Measurements from ENCODE around the gene CD48.
A peak's percentile ranks its signal among the peaks of the same experiment; 100 is the strongest.

Gene CD48

GRCh38 chr1:160629286-160630210, 82.1 kb downstream of the CD48 start:
- TF ChIP-seq EZH2 (IDR thresholded peaks at IDR 0.05; ENCODE audit: borderline replicate concordance, low read depth, low read length, severe bottlenecking) (no peak), CTCF (IDR thresholded peaks at IDR 0.05; ENCODE audit: borderline replicate concordance, extremely low read depth, low read length, poor library complexity, severe bottlenecking) (no peak)
- peak overlapping the region in 1 of 2 experiments; percentile 46; a peak in 2 of 4 replicates for H3K4me3 ChIP-seq (ENCODE audit: low read depth in 1 of 2, low read length in 2 of 2)
- no peaks in the 10 kb centered on the region for H3K36me3 ChIP-seq (ENCODE audit: insufficient read depth, low read length)
- DNase-seq (peak; percentile 90), ATAC-seq (ENCODE audit: insufficient read depth, low read depth) (peak; percentile 85)
- peak overlapping the region; percentile 76 for H2AFZ ChIP-seq (ENCODE audit: low read depth, low read length)
- H3K9ac ChIP-seq (ENCODE audit: low read depth, low read length), result peak overlapping the region; percentile 61
- no peaks in the 10 kb centered on the region for H3K9me3 ChIP-seq (ENCODE audit: insufficient read depth, low read length, severe bottlenecking)
- peak overlapping the region; percentile 64 for H3K4me2 ChIP-seq (ENCODE audit: insufficient read depth, low read length)
- H3K27me3 ChIP-seq (ENCODE audit: insufficient read depth, low read length, poor library complexity), result no peaks in the 10 kb centered on the region
- peaks cover 86% of the 10 kb centered on the region for H3K4me1 ChIP-seq (ENCODE audit: insufficient read depth, low read length)
- H4K20me1 ChIP-seq (ENCODE audit: insufficient read depth, low read length), result no peaks in the 10 kb centered on the region
- no peaks in the 10 kb centered on the region for H3K79me2 ChIP-seq (ENCODE audit: insufficient read depth, low read length)
- peak overlapping the region; percentile 94 for H3K27ac ChIP-seq (ENCODE audit: low read length)

- Histone ChIP-seq H3K4me2 (ENCODE audit: insufficient read depth, low read length) (peak overlapping the region; percentile 64), H3K9ac (ENCODE audit: low read depth, low read length) (peak overlapping the region; percentile 61), H4K20me1 (ENCODE audit: insufficient read depth, low read length) (no peaks in the 10 kb centered on the region), H3K4me1 (ENCODE audit: insufficient read depth, low read length) (peaks cover 93% of the 10 kb centered on the region), H3K9me3 (ENCODE audit: insufficient read depth, low read length, severe bottlenecking) (no peaks in the 10 kb centered on the region), H3K79me2 (ENCODE audit: insufficient read depth, low read length) (no peaks in the 10 kb centered on the region), H3K27ac (ENCODE audit: low read length) (peak overlapping the region; percentile 94), H3K4me3 (ENCODE audit: low read depth in 1 of 2, low read length in 2 of 2) (peak overlapping the region in 1 of 2 experiments; percentile 46; a peak in 2 of 4 replicates), H3K27me3 (ENCODE audit: insufficient read depth, low read length, poor library complexity) (no peaks in the 10 kb centered on the region), H3K36me3 (ENCODE audit: insufficient read depth, low read length) (no peaks in the 10 kb centered on the region), H2AFZ (ENCODE audit: low read depth, low read length) (peak overlapping the region; percentile 68)
- DNase-seq (peak; percentile 78), ATAC-seq (ENCODE audit: insufficient read depth, low read depth) (peak; percentile 72)
- TF ChIP-seq EZH2 (IDR thresholded peaks at IDR 0.05; ENCODE audit: borderline replicate concordance, low read depth, low read length, severe bottlenecking) (no peak), CTCF (IDR thresholded peaks at IDR 0.05; ENCODE audit: borderline replicate concordance, extremely low read depth, low read length, poor library complexity, severe bottlenecking) (no peak)
Measured at GRCh38 chr1:160628799-160629263, 82.8 kb downstream of the CD48 start.

All from DND-41 (cell line).